PC-3 (cell line): ENCODE measurements around the gene OTOP1. TPM values are rescaled to one million over a fixed set of nuclear protein-coding genes. Genes with fewer than 3 reads are reported as not detected.
"Not testable (repeated sequence)": the region's sequence is repeated elsewhere in the genome, so short reads cannot be mapped to it uniquely, and the experiment has no call there.

Experiments used
- ATAC-seq: fragments of 200-7000 bp; cut with Tn5 transposase; 2 replicates; pipeline ENCODE4 v1.9.1; 2020; ENCODE audit warnings: mild to moderate bottlenecking, moderate library complexity
- BruUV-seq: library from RNA; stranded (reverse); fragments of 400-500 nt; replicated peaks from 2 replicates; lab custom pipeline; 2021; lab: Mats Ljungman, UMichigan
- CTCF ChIA-PET: fragments of 300-600 bp; sonication (Branson Sonifier 250); formaldehyde crosslinking; loops from one replicate; lab custom pipeline; 2022; ENCODE audit warnings: antibody characterized with exemption; lab: Charles Lee
- POLR2A ChIA-PET: fragments of 300-600 bp; sonication (Branson Sonifier 250); formaldehyde crosslinking; loops from one replicate; lab custom pipeline; 2022; ENCODE audit warnings: antibody characterized with exemption; ENCODE audit not compliant: unreplicated experiment; lab: Charles Lee
- DNase-seq: peaks from one replicate; pipeline ENCODE4 v3.0.0-alpha.2; 2015
- H2AFZ ChIP-seq: fragments of 300-600 bp; sonication (generic); 2 replicates; pipeline ENCODE4 v1.6.0; 2016; ENCODE audit warnings: antibody characterized with exemption, low read length
- H3F3A ChIP-seq: fragments of 300-600 bp; sonication (generic); one replicate; pipeline ENCODE4 v1.6.0; 2017; ENCODE audit warnings: antibody characterized with exemption, low read length, control low read depth, mild to moderate bottlenecking; ENCODE audit not compliant: unreplicated experiment
- H3K27ac ChIP-seq: fragments of 300-600 bp; sonication (generic); 2 replicates; pipeline ENCODE4 v1.5.1; 2016; ENCODE audit warnings: mild to moderate bottlenecking, low read length
- H3K27me3 ChIP-seq: fragments of 300-600 bp; sonication (generic); 2 replicates; pipeline ENCODE4 v1.6.1; 2016; ENCODE audit warnings: low read length, mixed read lengths
- H3K36me3 ChIP-seq: fragments of 300-600 bp; sonication (generic); 2 replicates; pipeline ENCODE4 v1.6.1; 2016; ENCODE audit warnings: low read depth, mixed run types, low read length, mixed read lengths
- H3K4me1 ChIP-seq: fragments of 300-600 bp; sonication (generic); 2 replicates; pipeline ENCODE4 v1.5.1; 2016; ENCODE audit warnings: low read length; ENCODE audit not compliant: insufficient read depth
- H3K4me2 ChIP-seq: fragments of 300-600 bp; sonication (generic); 2 replicates; pipeline ENCODE4 v1.6.0; 2016; ENCODE audit warnings: low read length
- H3K4me3 ChIP-seq: fragments of 300-600 bp; sonication (generic); 2 replicates; pipeline ENCODE4 v1.5.1; 2016; ENCODE audit warnings: mild to moderate bottlenecking, low read length, mixed read lengths
- H3K79me2 ChIP-seq: fragments of 300-600 bp; sonication (generic); 2 replicates; pipeline ENCODE4 v1.6.1; 2017; ENCODE audit warnings: low read length, mixed read lengths
- H3K9ac ChIP-seq: fragments of 300-600 bp; sonication (generic); 2 replicates; pipeline ENCODE4 v1.6.0; 2016; ENCODE audit warnings: mild to moderate bottlenecking, low read length
- H3K9me2 ChIP-seq: fragments of 300-600 bp; sonication (generic); replicated peaks from 2 replicates; pipeline ENCODE4 v1.6.1; 2016; ENCODE audit warnings: mixed run types, low read length, mixed read lengths
- H3K9me3 ChIP-seq: fragments of 300-600 bp; sonication (generic); 2 replicates; pipeline ENCODE4 v1.6.1; 2016; ENCODE audit warnings: low read length, mixed read lengths
- H4K20me1 ChIP-seq: fragments of 300-600 bp; sonication (generic); 2 replicates; pipeline ENCODE4 v1.6.1; 2016; ENCODE audit warnings: low read length, mixed read lengths
- CTCF ChIP-seq: fragments of 300-600 bp; sonication (generic); conservative IDR thresholded peaks from 2 replicates; pipeline ENCODE4 v1.5.1; 2017; ENCODE audit warnings: antibody characterized with exemption, low read depth, mild to moderate bottlenecking, low read length
- EZH2 ChIP-seq: fragments of 300-600 bp; sonication (generic); IDR thresholded peaks from one replicate; pipeline ENCODE4 v1.6.1; 2017; ENCODE audit warnings: antibody characterized with exemption, mild to moderate bottlenecking, low read length; ENCODE audit not compliant: unreplicated experiment
- EZH2phosphoT487 ChIP-seq: fragments of 300-600 bp; sonication (generic); IDR thresholded peaks from 2 replicates; pipeline ENCODE4 v1.6.1; 2018; ENCODE audit warnings: mild to moderate bottlenecking, antibody characterized with exemption, low read length, borderline replicate concordance
- intact Hi-C: fragments of 100-400 bp; cut with micrococcal nuclease; formaldehyde crosslinking; loops from 2 replicates; pipeline ENCODE4 v1.9.0; 2023
- total RNA-seq: library from RNA; depleted of rRNA; stranded (reverse); fragments of >200 nt; gene quantifications from 2 replicates; pipeline ENCODE4 v1.2.3, GENCODE V29; 2014

The OTOP1 gene
- total RNA-seq, 1 experiment from 2014 or later, result not detected

GRCh38 chr4:4202510-4202909 lies 24.2 kb downstream of the OTOP1 start:
- Histone ChIP-seq H3K9me2 (no peaks in the 10 kb centered on the region), H3K4me3 (no peak overlapping the region), H3F3A (no peaks in the 10 kb centered on the region), H3K36me3 (no peaks in the 10 kb centered on the region), H3K27ac (no peak overlapping the region), H3K4me2 (no peak overlapping the region), H3K27me3 (peaks cover 4% of the 10 kb centered on the region; the same call in 1 of the 2 replicates), H4K20me1 (no peaks in the 10 kb centered on the region), H3K9me3 (no peaks in the 10 kb centered on the region), H3K79me2 (no peaks in the 10 kb centered on the region), H3K4me1 (peaks cover 12% of the 10 kb centered on the region), H2AFZ (no peak overlapping the region), H3K9ac (no peak overlapping the region)
- no TSS peak for BruUV-seq
- DNase-seq (peak; percentile 25), ATAC-seq (no peak)
- POLR2A ChIA-PET, result no interaction called here
- CTCF ChIA-PET, result no interaction called here
- intact Hi-C loops, result no loop called here
- TF ChIP-seq EZH2 (no peak), CTCF (no peak), EZH2phosphoT487 (no peak)

GRCh38 chr4:4200624-4201023 lies 26.1 kb downstream of the OTOP1 start:
- Histone ChIP-seq H3K9me3 (no peaks in the 10 kb centered on the region), H3K9me2 (no peaks in the 10 kb centered on the region), H3K27ac (no peak overlapping the region), H3K36me3 (no peaks in the 10 kb centered on the region), H2AFZ (no peak overlapping the region), H3K4me2 (no peak overlapping the region), H3K4me1 (peaks cover 12% of the 10 kb centered on the region), H3F3A (no peaks in the 10 kb centered on the region), H4K20me1 (no peaks in the 10 kb centered on the region), H3K79me2 (no peaks in the 10 kb centered on the region), H3K27me3 (no peaks in the 10 kb centered on the region), H3K9ac (no peak overlapping the region), H3K4me3 (no peak overlapping the region)
- POLR2A ChIA-PET, result no interaction called here
- intact Hi-C loops, result no loop called here
- BruUV-seq, result no TSS peak
- CTCF ChIA-PET, result no interaction called here
- TF ChIP-seq EZH2, result no peak
- no peak for TF ChIP-seq EZH2phosphoT487
- no peak for TF ChIP-seq CTCF
- ATAC-seq, result no peak
- peak; percentile 51 for DNase-seq

- CTCF ChIA-PET, result no interaction called here
- no peak overlapping the region for H2AFZ ChIP-seq
- no peaks in the 10 kb centered on the region for H3K79me2 ChIP-seq
- no TSS peak for BruUV-seq
- H3K9me3 ChIP-seq, result no peaks in the 10 kb centered on the region
- no peaks in the 10 kb centered on the region for H4K20me1 ChIP-seq
- ATAC-seq, result no peak
- intact Hi-C loops, result no loop called here
- H3K27ac ChIP-seq, result no peak overlapping the region
- no peaks in the 10 kb centered on the region for H3F3A ChIP-seq
- DNase-seq, result no peak
- TF ChIP-seq CTCF (no peak), EZH2phosphoT487 (no peak)
- POLR2A ChIA-PET, result no interaction called here
- no peaks in the 10 kb centered on the region for H3K4me1 ChIP-seq
- H3K4me2 ChIP-seq, result no peak overlapping the region
- H3K27me3 ChIP-seq, result peaks cover 9% of the 10 kb centered on the region; the same call in 1 of the 2 replicates
- H3K36me3 ChIP-seq, result no peaks in the 10 kb centered on the region
- H3K9ac ChIP-seq, result no peak overlapping the region
- no peaks in the 10 kb centered on the region for H3K9me2 ChIP-seq
- no peak overlapping the region for H3K4me3 ChIP-seq
These were observed 31.4 kb downstream of the OTOP1 start for GRCh38 chr4:4195354-4195753.

- H3K27me3 ChIP-seq, POLR2A ChIA-PET, H3K4me2 ChIP-seq, H4K20me1 ChIP-seq, H3K9ac ChIP-seq, H3K4me3 ChIP-seq, H3K27ac ChIP-seq, H3K79me2 ChIP-seq, H3K9me3 ChIP-seq, CTCF ChIA-PET, ATAC-seq, BruUV-seq, intact Hi-C loops, DNase-seq, H3K4me1 ChIP-seq, H3K9me2 ChIP-seq, H3K36me3 ChIP-seq, H2AFZ ChIP-seq, H3F3A ChIP-seq: not testable (repeated sequence)
These were observed 38.2 kb downstream of the OTOP1 start for GRCh38 chr4:4188557-4188956.
